HG02623 (cell line): ENCODE measurements around the gene PROX2.

Experiments used
- ATAC-seq: cut with Tn5 transposase; IDR thresholded peaks from one replicate; pipeline ENCODE4 v1.9.1; 2021; ENCODE audit warnings: moderate library complexity; ENCODE audit not compliant: unreplicated experiment

The PROX2 gene

GRCh38 chr14:74852922-74853530 lies 22.9 kb downstream of the PROX2 start:
- no peak for ATAC-seq

DNA sequence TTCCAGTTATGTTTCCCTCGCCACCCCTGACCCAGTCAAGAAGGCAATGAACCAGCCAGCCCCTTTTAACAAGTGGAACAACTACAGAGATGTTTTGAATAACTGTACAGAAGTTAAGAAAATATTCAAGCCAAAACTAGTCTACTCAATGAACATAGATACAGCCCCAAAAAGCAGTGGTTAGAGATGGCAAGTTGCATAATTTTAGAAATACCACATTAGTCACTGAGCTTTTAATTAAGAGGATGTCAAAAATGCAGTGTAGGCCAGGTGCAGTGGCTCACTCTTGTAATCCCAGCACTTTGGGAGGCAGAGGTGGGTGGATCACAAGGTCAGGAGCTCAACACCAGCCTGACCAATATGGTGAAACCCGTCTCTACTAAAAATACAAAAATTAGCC lies 27.2 kb downstream of the PROX2 start:
- ATAC-seq = no peak

GRCh38 chr14:74846968-74847665 lies 28.8 kb downstream of the PROX2 start:
- ATAC-seq = no peak

DNA sequence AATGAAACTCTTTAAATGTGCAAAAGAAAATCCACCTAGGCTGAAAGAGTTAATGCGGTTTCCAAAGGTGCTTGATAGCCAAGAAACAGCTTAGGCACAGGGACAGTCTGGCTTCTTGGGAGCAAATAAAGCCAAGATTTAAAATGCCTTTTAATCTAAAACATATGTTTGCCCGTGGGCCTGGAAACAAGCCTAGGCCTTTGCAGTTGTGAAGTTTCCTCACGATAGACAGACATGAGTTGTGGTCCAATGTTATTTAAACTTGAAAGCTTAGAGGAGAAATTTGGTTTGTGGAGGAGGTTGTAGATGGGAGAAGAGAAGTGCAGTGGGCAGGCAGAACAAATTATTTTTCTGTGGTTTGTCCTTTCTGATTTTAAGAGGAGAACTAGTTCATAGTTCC lies 29.8 kb downstream of the PROX2 start:
- ATAC-seq = no peak

GRCh38 chr14:74843653-74844052 lies 32.3 kb downstream of the PROX2 start:
- no peak for ATAC-seq

DNA sequence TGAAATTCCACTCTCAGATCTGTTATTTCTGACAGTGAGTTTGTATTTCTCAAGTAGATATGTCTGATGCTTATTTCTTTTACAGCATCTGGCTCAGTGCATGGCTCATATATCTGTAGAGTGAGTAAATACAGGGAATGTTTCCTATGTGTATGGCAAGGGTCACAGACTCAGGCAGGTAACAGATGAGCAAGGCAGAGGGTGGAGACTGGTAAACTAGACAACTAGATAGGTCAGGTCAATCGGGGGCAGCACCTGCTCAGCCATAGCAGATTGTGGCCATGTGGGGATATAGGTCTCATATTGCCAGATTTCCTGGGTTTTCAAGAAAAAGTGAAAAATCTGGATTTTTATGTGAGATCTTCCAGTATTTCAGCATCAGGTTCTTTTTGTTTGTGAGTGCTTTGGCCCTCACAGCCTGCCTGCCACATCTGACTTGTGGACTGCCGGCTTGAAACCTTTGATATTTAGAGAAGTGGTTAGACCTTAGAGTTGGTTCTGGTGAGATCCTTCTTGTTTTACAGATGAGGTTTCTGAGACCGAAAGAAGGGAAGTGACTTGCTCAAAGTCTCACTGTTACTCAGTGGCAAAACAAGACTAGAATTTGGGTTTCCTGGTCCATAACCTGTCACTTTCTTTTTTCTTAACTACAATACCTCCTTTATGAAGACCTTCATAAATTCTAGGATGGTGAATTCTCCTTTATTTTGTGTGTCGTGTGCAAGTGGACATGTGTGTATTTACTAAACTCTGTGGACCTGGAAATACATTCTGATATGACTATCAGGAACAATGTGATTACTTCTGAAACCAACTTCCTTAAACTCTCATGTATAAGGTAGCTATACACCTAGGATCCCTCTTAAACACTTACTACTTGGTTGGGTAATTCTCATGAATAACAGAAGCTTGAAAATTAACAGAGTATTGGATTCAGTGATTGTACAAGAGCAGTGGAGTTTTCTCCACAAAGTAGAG lies 34.4 kb downstream of the PROX2 start:
- ATAC-seq = peak; percentile 82

DNA sequence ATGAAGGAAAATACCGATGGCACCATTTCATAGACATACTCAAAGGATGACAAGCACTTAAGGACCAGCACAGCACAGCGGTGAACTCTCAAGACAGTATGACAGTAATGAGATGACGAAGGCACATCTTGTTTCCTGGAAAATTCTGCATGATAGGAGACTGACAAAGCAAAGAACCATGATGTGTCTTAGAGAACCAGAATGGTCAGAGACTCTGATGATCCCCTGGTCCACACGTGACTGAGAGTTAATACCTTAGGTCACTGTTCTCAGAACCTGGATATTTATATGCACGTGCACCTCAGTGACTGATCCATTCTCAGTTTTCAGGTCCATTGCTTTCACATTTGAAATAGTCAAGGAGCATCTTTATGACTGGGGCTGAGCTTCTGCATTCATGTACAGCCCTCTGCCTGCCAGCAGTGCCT lies 35.3 kb downstream of the PROX2 start:
- ATAC-seq = peak; percentile 35

DNA sequence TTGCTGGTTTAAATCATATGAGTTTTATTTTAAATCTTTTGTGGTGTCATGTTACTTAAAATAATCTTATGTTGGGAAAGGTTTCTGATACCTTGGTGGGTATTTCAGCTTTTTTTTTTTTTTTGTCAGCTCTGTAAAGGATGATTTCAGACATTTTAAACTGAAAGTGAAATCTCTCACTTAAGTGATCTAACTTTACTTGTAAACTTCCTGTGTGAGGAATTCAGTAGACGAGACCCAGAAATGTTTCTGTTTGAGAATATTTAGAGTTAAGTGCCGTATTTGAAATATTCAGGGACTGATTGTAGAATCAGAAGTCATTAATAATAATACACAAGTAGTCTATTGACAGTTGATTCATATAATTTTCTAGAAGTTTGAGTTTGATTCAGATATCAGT lies 37.8 kb downstream of the PROX2 start:
- ATAC-seq = no peak

DNA sequence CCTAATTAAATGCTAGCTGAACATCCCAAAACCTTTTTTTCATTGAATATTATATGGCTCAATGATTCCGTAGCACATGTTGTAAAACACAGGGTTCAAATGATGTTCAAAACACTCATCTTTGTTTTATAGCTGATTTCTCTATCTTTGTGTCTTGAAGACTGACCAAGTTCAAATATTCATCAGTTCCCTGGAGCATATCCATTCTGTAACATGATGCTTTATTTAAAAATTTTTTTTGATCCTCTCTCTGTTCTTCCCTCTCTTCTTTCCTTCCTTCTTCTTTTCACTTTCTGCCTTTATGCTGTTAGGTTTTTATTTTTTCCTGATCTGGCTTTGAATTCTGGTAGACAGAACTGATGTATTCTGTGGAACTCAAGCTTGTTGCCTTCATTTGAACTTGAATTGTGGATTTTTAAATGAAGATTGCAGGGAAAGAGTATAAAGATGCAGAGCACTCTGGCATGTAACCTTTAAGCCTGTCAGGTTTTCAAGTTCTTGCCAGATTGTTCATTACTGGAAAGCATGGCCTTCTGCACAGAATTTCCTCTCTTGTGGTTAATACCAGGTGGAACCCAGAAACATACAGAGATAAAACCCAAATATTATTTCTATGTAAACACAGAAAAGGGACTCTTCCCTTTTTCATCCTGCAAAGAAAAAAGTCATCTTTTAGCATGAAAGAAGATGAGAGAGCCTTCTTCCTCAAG lies 39.5 kb downstream of the PROX2 start:
- no peak for ATAC-seq

- ATAC-seq = no peak
Observed at GRCh38 chr14:74835645-74836250, 40.2 kb downstream of the PROX2 start.

DNA sequence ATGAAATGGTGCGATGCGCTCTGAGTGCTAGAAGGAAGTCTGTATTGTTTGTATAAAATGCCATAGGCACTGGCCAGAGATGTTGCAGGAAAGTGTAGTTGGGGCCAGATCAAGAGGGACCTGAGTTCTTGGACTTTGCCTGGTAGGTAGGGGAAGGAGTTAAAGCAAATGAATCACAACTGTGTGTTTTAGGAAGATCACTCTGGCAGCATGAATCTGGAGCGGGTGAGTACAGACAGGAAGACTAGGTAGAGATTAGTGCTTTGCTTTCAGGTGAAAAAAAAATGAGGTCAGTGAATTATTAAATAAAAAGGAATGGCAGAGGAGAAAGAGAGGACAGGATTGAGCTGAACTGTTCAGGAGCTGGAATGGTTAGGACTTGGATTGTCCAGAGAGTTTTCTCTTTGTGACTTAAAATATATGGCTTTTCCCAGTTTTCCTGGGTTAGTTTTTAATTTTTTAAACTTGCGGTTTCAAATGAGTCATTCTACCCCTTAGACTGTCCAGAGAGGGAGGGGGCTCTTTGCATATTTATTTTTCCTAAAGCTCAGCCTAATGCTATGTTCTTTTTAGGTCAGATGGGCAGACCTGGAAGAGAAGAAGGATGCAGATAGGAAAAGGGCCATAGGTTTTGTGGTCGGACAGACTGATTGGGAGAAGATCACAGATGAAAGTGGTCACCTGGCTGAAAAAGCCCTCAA lies 41.1 kb downstream of the PROX2 start:
- ATAC-seq = no peak

- ATAC-seq = no peak
Observed at GRCh38 chr14:74832849-74833248, 43.1 kb downstream of the PROX2 start.

DNA sequence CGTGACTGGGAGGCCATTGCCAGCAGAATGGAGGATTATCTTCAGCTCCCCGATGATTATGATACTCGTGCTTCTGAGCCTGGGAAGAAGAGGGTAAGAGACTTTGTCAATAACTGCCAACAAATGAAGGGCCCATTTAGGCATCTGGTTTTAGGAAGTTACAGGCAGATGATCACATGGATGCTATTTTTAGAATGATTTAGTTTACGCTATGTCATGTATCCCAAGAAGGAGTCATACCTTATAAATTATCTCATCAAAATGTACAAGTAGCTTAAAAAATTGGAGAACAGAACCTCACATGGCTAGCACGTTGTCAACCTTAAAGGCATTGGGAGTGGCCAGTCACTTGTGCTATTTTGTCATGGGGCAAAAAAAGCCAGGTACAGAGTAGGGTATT lies 46.7 kb downstream of the PROX2 start:
- no peak for ATAC-seq

GRCh38 chr14:74826574-74826973 lies 49.4 kb downstream of the PROX2 start:
- no peak for ATAC-seq
